GM23338 (cell line): Measurements from ENCODE around the gene PDE4B.

Experiments
- CTCF ChIP-seq, 2 experiments: fragments of 200-600 bp in 1 of 2; sonication (generic) in 1 of 2; conservative IDR thresholded peaks; 2 replicates each; pipeline versions ENCODE4 v1.5.1 to v1.6.1; 2016 to 2017; ENCODE audit warnings: antibody characterized with exemption in 2 of 2, low read depth in 2 of 2, mild to moderate bottlenecking in 2 of 2, moderate library complexity in 1 of 2
- EZH2 ChIP-seq: fragments of 200-600 bp; sonication (generic); IDR thresholded peaks from one replicate; pipeline ENCODE4 v1.8.0; 2017; ENCODE audit warnings: antibody characterized with exemption, mild to moderate bottlenecking, low read depth; ENCODE audit not compliant: unreplicated experiment
- EZH2phosphoT487 ChIP-seq: fragments of 200-600 bp; sonication (generic); IDR thresholded peaks from one replicate; pipeline ENCODE4 v1.8.1; 2018; ENCODE audit warnings: antibody characterized with exemption; ENCODE audit not compliant: unreplicated experiment
- POLR2AphosphoS5 ChIP-seq: IDR thresholded peaks from 2 replicates; pipeline ENCODE4 v1.6.1; 2016; ENCODE audit warnings: antibody characterized with exemption, low read depth
- TF ChIP-seq, protein P1 (sequence below): IDR thresholded peaks from 2 replicates; pipeline ENCODE4 v1.6.1; 2016; ENCODE audit warnings: antibody characterized with exemption
- TF ChIP-seq, protein P2 (sequence below): IDR thresholded peaks from one replicate; pipeline ENCODE4 v1.6.1; 2018; ENCODE audit warnings: antibody characterized with exemption; ENCODE audit not compliant: unreplicated experiment

DNA sequence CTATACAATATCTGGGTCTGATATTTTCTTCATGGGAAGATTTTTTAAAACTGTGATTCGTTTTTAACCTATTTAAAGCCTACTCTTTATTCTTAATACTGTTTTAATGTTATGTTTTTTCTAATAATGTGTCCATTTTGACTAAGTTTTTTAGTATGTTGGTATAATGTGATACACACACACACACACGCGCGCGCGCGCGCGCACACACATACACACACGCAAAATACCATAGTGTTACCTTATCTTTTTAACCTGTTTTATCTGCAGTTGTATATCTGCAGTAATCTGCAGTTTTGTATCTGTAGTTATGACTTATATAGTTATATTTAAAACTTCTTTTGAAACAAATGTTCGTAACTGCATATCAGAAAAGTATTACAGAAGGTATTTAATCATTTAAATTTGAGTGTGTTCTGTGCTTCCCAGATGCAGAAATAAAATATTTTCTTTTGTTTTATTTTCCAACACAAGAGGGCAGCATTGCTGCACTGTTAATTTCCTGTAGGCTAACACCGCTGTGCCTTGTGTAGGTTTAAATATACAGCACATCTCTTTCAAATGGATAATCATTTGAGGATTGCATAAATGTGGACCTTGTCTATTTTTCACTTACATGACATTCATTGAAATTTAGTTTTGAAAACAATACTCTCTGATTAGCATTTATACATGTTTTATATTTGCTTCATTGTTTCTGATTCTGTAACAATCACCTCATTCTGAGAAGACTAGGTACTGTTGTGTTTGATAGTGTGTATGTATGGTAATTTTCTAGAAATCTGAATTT, 166.1 kb downstream of the PDE4B start:
- TF ChIP-seq EZH2 (no peak), CTCF (conservative IDR thresholded peaks at IDR 0.05; ENCODE audit: low read depth in 2 of 2) (peak; percentile 81), POLR2AphosphoS5 (no peak), EZH2phosphoT487 (no peak)
- TF ChIP-seq, protein P1, sequence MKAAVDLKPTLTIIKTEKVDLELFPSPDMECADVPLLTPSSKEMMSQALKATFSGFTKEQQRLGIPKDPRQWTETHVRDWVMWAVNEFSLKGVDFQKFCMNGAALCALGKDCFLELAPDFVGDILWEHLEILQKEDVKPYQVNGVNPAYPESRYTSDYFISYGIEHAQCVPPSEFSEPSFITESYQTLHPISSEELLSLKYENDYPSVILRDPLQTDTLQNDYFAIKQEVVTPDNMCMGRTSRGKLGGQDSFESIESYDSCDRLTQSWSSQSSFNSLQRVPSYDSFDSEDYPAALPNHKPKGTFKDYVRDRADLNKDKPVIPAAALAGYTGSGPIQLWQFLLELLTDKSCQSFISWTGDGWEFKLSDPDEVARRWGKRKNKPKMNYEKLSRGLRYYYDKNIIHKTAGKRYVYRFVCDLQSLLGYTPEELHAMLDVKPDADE, result no peak
- TF ChIP-seq, protein P2, sequence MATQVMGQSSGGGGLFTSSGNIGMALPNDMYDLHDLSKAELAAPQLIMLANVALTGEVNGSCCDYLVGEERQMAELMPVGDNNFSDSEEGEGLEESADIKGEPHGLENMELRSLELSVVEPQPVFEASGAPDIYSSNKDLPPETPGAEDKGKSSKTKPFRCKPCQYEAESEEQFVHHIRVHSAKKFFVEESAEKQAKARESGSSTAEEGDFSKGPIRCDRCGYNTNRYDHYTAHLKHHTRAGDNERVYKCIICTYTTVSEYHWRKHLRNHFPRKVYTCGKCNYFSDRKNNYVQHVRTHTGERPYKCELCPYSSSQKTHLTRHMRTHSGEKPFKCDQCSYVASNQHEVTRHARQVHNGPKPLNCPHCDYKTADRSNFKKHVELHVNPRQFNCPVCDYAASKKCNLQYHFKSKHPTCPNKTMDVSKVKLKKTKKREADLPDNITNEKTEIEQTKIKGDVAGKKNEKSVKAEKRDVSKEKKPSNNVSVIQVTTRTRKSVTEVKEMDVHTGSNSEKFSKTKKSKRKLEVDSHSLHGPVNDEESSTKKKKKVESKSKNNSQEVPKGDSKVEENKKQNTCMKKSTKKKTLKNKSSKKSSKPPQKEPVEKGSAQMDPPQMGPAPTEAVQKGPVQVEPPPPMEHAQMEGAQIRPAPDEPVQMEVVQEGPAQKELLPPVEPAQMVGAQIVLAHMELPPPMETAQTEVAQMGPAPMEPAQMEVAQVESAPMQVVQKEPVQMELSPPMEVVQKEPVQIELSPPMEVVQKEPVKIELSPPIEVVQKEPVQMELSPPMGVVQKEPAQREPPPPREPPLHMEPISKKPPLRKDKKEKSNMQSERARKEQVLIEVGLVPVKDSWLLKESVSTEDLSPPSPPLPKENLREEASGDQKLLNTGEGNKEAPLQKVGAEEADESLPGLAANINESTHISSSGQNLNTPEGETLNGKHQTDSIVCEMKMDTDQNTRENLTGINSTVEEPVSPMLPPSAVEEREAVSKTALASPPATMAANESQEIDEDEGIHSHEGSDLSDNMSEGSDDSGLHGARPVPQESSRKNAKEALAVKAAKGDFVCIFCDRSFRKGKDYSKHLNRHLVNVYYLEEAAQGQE, result no peak
